Mucosa of gallbladder (tissue), 1 donor: ENCODE results near the gene CHPT1. TPM values are rescaled to one million over a fixed set of nuclear protein-coding genes. Genes with fewer than 3 reads are reported as not detected.

ENCODE experiments used
- DNase-seq: peaks from one replicate; pipeline ENCODE4 v3.0.0-alpha.2; 2020; ENCODE audit warnings: low spot score
- total RNA-seq: library from RNA; stranded (reverse); gene quantifications from one replicate; pipeline ENCODE4 v1.2.1, GENCODE V29; 2021
- donor health status: DM: no; HTN: no; CAD: no.

The CHPT1 gene
- total RNA-seq, 1 donor from 2014 or later: 88.7 TPM

DNA sequence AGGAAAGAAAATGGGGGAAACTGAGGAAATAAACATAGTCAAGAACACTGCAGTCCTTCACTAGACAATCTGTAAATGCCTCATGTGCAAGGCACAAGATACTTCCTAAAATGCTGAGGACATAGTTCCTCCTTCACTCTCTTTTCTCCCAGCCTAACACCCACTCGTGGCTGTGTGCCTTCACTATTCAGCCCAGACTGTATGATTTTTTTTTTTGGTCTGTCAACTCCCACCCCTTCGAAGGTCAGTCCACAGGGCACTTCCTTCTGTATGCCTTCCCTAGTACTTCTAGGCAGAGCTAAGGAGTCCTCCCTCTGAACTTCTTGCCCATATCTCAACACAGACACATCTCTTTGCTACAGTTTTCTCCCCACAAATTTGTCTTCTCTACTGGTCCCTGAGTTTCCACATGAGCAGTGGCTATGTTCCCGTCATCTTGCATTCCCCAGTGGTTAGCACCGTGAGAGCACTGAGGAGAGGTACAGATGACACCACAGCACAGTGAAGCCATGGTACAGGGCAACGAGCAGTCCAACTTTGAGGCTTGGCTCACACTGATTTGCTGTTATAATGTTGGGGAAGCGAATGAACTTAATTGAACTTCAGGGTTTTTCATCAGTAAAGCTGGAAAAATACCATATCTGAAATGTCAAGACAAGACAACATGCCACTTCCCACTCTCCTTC lies 65.9 kb downstream of the CHPT1 start:
- no peak for DNase-seq

DNA sequence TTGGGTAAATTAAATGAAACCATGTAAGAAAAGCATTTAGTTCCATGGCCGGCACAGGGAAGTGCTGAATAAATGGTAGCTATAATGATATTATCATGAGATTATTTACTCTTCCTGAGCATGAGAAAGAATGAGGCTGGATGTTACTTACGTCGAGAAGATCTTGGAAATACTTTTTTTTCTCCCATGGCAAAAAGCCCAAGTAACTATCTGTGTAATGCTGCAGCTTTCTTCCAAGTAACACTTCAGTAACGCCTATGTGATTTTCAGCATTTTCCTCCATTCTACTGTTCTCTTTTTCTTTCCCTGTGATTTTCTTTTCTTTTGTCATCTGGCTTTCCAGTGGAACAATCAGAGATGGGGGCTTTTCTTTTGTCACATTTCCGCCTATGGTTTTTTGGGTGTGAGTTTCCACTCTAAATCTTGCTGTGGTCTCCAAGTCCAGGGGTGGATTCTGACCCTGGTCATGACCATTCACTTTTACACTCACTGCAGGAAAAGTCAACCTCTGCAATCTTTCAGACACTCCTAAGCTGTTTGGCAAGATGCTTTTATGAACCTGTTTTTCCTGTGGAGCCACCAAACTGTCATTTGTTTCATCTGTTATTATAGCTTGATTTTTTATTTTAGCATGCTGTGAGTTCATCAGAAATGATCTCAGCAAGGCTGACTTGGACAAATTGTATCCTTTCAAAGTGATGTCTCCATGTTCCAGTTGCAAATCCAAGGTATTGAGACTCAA lies 66.8 kb downstream of the CHPT1 start:
- DNase-seq: no peak

DNA sequence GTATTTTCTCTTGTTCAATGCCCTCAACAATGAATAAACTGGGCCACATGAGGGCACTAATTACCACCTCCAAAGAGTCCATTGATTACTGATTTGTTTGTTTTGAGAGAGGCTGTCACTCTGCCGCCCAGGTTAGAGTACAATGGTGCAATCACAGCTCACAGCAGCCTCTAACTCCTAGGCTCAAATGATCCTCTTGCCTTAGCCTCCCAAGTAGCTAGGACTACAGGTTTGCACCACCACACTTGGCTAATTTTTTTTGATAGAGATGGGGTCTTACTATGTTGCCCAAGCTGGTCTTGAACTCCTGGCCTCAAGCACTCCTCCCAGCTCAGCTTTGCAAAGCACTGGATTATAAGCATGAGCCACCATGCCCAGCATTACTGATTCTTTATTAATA lies 70.1 kb downstream of the CHPT1 start:
- no peak for DNase-seq

DNA sequence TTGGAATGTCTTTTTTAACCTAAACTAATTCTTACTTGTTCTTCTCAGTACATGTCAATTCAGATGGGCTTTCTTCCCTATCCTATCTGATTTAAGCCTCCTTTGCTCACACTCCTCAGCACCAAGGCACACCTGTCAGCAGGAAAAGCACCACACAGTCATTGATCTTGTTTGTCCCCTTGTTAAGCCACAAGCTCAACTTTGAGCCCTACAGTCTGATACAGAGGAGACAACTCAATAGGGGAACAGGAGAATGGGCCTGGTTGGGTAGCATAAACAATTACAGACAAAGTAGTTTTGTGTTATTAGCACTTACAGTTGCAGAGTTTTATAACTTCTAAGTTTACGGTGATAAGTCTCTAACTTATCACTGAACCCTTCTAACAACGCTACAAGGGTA lies 71.3 kb downstream of the CHPT1 start:
- DNase-seq: no peak

DNA sequence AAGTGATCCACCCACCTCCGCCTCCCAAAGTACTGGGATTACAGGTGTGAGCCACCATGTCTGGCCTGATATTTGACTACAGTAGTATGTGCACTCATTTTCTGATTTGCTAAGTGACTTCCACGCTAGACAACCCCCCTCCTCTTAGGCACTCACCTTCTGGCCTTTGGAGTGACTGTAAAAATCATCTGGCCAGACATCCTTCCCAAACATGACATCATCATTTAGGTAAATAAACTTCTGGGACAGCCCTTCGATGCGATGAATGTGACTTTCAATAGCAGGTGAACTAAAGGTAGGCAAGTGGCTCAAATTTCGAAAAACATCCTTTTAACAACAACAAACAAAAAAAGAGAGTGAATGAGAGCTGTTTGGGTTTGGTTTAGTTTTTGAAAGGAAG lies 72.4 kb downstream of the CHPT1 start:
- DNase-seq: no peak

DNA sequence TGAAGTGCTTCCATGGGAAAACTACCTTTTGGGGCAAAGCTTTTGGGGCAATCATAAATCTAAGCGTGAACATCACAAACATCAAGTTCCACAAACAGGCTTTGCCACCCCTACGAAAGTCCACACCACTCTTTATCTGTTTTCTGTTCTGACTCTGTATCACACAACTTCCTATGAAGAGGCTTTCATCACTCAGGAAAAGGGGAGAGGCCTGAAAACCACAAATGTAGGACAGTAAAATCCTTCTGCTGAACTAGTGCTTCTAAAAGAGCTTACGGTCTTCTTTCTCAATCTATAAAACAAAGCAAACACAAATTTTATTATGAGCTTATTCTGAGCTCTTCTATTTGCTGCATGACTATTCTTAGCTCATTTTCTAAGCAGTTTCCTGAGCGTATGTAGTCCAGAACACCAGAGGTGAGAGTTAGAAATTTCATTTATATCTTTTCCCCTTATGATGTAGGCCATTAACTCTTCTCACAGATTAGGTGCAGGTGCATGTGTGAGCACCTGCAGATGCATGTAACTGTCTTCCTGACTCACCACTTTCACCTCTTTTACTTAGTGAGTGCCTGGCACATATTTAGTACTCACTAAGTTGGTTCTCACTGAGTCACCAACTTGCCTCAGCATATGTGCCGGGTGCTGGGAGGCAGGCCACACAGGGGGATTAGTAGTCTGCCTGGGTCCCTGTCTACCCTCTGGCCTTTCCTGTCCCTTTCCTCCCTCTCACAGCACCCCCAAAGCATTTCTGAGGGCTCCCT lies 74.8 kb downstream of the CHPT1 start:
- DNase-seq: no peak

DNA sequence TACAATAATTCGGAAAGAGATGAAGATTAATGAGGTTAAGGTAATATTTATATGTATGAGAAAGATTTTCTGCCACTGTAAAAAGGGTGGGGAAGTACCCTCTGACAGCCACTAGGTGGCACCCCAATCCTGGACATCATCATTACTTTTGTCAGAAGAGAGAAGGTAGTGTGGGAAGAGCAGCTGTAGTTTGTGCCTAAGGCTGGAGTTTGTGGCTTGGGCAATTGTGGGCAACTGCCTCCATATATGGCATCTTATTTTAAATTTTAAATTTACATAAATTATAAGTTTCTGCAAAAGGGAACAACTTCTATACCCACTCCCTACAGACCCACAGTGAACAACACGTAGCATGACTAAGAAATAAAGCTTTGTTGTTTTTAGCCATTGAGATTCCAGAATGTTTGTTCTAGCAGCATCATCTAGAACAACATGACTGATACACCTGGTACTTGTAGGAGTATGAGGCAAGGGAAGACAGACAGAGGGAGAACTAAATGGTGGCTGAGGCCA lies 76.3 kb downstream of the CHPT1 start:
- DNase-seq: peak; percentile 47

DNA sequence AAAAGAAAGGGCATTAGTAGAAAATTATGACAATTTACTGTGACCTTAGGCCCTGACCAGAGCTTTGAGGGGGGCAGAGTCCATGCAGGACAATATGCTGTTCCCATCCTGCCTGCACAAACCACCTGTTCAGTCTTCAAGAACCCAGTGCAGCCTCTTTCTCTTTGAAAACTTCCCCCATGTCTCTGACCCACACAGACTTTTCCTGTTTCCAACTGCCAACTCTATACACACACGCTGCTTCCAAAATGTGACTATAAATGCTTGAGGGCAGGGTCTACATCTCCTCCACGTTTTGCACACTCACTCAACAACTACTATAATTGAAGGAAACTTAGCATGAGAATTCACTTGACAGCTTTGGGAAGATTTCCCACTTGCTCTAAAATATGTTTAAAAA lies 78.4 kb downstream of the CHPT1 start:
- no peak for DNase-seq

DNA sequence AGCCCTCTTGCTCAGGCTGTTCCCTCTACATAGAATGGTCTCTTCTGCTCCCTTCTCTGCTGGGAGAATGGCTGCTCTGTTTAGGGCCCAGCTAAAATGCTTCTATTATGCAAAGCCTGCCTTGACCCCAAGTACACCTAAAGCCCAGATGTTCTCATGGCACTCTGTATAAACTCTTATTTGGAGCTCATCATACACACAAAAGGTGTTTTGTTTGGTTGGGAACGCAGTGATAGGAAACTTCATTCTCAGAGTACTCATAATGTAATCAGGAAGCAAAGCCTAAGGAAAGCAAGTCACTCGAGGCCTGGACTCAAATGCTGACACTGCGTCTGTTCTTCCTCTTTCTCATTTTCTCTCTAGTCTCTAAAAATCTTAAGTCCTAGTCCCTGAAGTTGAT lies 80.0 kb downstream of the CHPT1 start:
- DNase-seq: no peak

DNA sequence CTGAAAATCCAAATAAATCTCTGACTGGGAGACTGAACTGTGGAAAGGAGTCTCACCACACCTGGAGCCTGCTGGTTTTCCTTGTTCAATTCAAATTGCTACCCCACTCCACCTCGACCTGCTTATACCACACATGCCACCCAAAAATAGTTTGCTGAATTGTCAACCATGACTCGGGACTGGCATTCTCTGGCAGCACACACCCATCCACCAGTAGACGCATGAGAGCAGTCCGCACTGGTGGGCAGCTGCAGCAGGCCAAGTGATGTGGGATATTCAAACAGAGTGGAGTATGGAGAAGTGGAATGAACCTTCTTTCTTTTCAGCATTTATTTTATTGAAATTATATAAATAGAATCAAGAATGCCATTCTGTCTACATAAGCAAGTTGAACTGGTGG lies 80.5 kb downstream of the CHPT1 start:
- no peak for DNase-seq

Other genes with a start within 250 kb of the CHPT1 start
- gene SPIC, start 222.3 kb upstream of the CHPT1 start, total RNA-seq: not detected
- gene MYBPC1, start 102.7 kb upstream of the CHPT1 start, total RNA-seq: 0.55 TPM
- gene SYCP3, start 41.8 kb downstream of the CHPT1 start, total RNA-seq: 0.32 TPM
- gene GNPTAB, start 133.3 kb downstream of the CHPT1 start, total RNA-seq: 42.0 TPM
- 19.2 TPM for gene DRAM1, start 179.9 kb downstream of the CHPT1 start, total RNA-seq